Natural killer cell treated with Interleukin-12 subunit alpha and Interleukin-12 subunit beta and Interleukin-15 and Interleukin-18, amount 100 ng/mL, for 72 hours (primary cell): Measurements from ENCODE around the gene URAD. TPM values are rescaled to one million over a fixed set of nuclear protein-coding genes. Genes with fewer than 3 reads are reported as not detected.
"Not testable (repeated sequence)": the region's sequence is repeated elsewhere in the genome, so short reads cannot be mapped to it uniquely, and the experiment has no call there.

Experiments
- ATAC-seq, 2 donors: fragments of 150-1000 bp; cut with Tn5 transposase in 1 of 2; sonication (Bioruptor Pico), chemical (Tn5 transposase) in 1 of 2; 2 replicates each; pipeline ENCODE4 v1.10.0; 2021
- DNase-seq: peaks from one replicate; pipeline ENCODE4 v3.0.0; 2022; ENCODE audit warnings: low spot score
- H3K27ac Mint-ChIP-seq, 2 donors: 1 replicate in 1 of 2; 2 replicates in 1 of 2; pipeline ENCODE4 v1.8.0; 2022; ENCODE audit warnings: mixed read lengths in 2 of 2, mild to moderate bottlenecking in 1 of 2, moderate library complexity in 1 of 2
- H3K27me3 Mint-ChIP-seq, 2 donors: 1 replicate in 1 of 2; 2 replicates in 1 of 2; pipeline ENCODE4 v1.8.0; 2022; ENCODE audit warnings: mixed read lengths in 2 of 2
- H3K36me3 Mint-ChIP-seq: one replicate; pipeline ENCODE4 v1.8.0; 2022; ENCODE audit warnings: mixed read lengths
- H3K4me1 Mint-ChIP-seq, 2 donors: 1 replicate in 1 of 2; 2 replicates in 1 of 2; pipeline ENCODE4 v1.8.0; 2022; ENCODE audit warnings: low read depth in 2 of 2, mixed read lengths in 2 of 2, mild to moderate bottlenecking in 1 of 2
- H3K4me3 Mint-ChIP-seq: one replicate; pipeline ENCODE4 v1.8.0; 2022; ENCODE audit warnings: mixed read lengths
- H3K9me3 Mint-ChIP-seq: 2 replicates; pipeline ENCODE4 v1.8.0; 2022; ENCODE audit warnings: mixed read lengths
- total RNA-seq, 2 donors: library from RNA; stranded (reverse); gene quantifications; one replicate each; pipeline ENCODE4 v1.2.3, GENCODE V29; 2022

Gene URAD
- total RNA-seq, 2 donors from 2014 or later: not detected

DNA sequence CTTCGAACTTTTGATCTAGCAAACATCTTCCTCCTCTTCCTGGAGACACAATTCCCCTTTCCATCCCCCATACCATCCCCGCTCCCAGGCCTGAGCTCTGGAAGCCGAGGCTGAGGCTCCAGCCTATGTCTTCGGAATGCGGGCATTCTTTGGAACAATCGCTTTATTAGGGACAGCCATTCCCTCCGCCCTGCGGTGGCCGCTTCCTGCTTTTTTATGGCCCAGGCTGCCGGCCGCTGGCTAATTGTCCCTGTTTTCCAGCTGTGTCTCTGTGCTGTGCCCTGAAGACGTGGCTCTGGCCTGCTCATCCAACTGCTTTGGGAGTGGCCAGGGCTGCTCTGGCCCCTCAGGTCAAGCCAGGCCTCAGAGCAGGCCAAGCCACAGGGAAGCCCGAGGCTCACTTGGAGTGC, 17.3 kb downstream of the URAD start:
- Mint-ChIP-seq H3K4me3 (no peak overlapping the region), H3K4me1 (peaks cover 0 to 7% of the 10 kb centered on the region in 2 donors), H3K27me3 (peaks cover 57 to 64% of the 10 kb centered on the region in 2 donors), H3K36me3 (no peaks in the 10 kb centered on the region), H3K9me3 (no peaks in the 10 kb centered on the region), H3K27ac (no peak overlapping the region)
- DNase-seq (no peak), ATAC-seq (no peak)

DNA sequence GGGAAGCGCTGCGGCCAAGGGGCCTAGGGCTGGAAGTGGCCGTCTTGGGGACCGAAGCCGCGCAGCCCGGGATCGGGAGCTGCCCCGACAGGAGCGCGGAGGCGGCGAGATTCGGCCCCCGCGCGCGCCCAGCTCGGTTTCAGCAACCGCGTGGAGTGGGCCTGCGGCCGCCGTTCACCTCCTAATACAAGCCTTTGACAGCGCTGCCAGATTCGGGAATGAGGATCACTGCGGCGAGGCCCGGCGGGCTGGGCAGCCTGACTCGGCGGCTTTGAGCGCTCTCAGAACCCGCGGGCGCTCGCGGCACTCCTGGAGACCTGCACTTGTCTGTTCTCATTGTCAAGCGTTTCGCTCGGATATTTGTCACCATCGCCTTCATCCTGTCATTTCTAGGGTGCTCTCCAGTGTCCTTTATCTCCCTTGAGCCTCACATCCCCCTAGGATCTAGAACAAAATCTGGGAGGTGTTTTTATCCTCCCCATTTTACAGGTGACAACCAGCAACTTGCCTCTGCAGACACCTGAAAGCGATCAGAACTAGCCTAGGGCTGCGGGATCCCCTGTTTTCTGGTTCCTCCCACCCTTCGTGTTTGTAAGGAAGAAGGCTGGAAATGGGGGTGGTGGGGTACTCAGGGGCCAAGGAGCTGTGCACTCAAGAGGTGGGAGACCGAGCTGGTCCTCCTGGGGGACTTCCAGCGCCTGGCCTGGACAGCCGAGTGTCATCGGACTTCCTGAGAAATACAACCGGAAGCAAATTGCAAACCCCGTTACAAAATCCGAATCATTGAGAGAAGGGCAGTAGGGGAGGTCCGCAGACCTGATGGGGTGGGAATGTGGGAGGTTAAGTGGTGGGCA, 17.9 kb downstream of the URAD start:
- ATAC-seq: no peak
- H3K27ac Mint-ChIP-seq: no peak overlapping the region
- no peak overlapping the region for H3K4me3 Mint-ChIP-seq

DNA sequence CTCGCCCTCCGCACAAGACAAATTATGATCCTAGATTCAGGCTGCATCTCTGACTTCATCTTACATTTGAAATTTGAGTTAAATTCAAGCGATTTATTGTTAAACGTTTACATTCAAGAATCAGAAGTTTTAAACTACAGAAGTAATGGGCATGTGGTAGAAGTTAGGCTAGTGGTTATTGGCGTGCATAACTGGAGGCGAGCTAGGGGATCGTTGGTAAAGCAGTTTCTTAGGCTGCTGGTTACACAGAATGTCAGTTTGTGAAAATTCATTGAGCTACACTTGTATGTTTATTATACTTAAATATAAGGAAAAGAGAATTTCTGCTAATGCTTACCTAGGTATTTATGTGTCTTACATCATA, 18.6 kb downstream of the URAD start:
- Mint-ChIP-seq H3K4me3 (no peak overlapping the region), H3K27ac (no peak overlapping the region), H3K36me3 (no peaks in the 10 kb centered on the region), H3K4me1 (peaks cover 0 to 7% of the 10 kb centered on the region in 2 donors), H3K27me3 (peaks cover 57 to 64% of the 10 kb centered on the region in 2 donors), H3K9me3 (no peaks in the 10 kb centered on the region)
- ATAC-seq (no peak), DNase-seq (no peak)

More for the DNA sequence above, 17.9 kb downstream of the URAD start:
- Mint-ChIP-seq H3K27me3 (peaks cover 59 to 67% of the 10 kb centered on the region in 2 donors), H3K36me3 (no peaks in the 10 kb centered on the region), H3K4me1 (peaks cover 0 to 7% of the 10 kb centered on the region in 2 donors), H3K9me3 (no peaks in the 10 kb centered on the region)
- DNase-seq: no peak

DNA sequence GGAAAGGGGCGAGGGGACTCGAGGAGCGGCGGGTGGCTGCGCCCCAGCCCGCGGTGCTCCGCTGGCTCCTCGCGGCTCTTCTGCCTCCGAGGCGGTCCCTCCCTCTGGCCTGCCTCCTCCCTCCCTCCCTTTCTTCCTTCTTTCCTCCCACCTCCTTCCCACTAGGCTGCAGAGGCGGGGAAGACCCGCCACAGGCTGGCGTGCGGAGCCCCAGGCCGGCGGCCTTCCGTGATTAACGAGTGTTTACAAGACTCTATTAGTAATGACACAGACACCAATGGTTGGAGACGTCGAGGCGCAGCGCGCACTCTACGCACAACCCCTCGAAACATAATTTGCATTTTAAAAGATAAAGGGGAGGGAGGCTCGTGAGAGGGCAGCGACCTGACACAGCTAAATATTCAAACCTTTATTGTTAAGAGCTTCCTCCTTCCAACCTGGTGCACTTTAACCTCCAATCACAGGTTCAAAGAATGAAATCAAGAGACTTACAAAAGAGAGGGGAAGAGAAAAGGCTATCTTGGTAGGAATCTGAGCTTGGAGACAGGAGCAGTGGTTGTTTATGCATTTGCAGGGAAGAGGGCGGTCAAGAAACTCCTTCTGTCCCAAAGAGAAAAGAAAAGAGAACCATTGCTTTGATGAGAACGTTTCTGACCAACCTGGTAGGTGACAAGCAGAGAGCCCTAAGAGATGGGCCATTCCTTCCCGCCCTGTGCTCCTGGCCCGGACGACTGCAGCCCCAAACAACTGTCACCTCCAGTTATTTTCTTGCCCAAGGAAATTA, 19.2 kb downstream of the URAD start, which contains the start of gene CDX2:
Gene CDX2 (minus strand): TSS at position 234 of the 784 bp plus-strand sequence. CDS start 309 bp downstream, outside the sequence.
- H3K4me3 Mint-ChIP-seq: no peak within 1 kb of the TSS
- no peaks in the 10 kb centered on the region for H3K9me3 Mint-ChIP-seq

DNA sequence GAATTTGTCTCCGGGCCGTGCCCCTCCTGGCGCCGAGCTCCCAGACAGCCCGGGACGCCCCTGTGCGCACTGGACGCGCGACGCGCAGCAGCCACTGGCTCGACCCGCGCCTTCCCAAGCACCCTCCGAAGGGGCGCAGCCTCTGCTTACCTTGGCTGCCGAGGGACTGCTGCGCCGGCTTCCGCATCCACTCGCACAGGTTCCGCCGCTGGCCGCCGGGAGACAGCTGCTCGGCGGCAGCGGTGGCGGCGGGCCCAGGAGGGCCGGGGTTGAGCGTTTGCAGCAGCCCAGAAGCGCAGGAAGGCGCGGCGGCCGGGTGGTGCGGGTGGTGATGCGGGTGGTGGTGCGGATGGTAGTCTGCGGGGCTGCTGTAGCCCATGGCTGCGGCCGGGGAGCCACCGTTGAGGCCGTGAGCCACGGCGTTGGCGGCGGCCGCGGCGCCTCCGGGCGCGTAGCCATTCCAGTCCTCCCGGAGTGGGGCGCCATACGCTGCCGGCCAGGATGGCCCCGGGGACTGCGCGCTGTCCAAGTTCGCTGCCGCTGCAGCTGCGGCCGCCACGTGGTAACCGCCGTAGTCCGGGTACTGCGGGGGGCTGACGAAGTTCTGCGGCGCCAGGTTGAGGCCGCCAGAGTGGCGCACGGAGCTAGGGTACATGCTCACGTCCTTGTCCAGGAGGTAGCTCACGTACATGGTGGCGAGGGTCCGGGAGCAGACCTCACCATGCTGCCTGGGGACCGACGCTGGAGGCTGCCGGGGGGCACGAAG, 20.0 kb downstream of the URAD start:
- ATAC-seq: peak in 1 of 2 donors; percentile 29
- no peak for DNase-seq
- Mint-ChIP-seq H3K27ac (no peak overlapping the region), H3K27me3 (peaks cover 50 to 56% of the 10 kb centered on the region in 2 donors), H3K4me1 (peaks cover 0 to 7% of the 10 kb centered on the region in 2 donors), H3K36me3 (no peaks in the 10 kb centered on the region), H3K9me3 (no peaks in the 10 kb centered on the region), H3K4me3 (no peak overlapping the region)

More for the DNA sequence above, 19.2 kb downstream of the URAD start, which contains the start of gene CDX2:
- H3K36me3 Mint-ChIP-seq: no peaks in the 10 kb centered on the region
- H3K27ac Mint-ChIP-seq: no peak within 1 kb of the TSS
- H3K27me3 Mint-ChIP-seq: peaks cover 53 to 58% of the 10 kb centered on the region in 2 donors
- H3K4me1 Mint-ChIP-seq: peaks cover 0 to 7% of the 10 kb centered on the region in 2 donors
- DNase-seq (no peak), ATAC-seq (no peak)

DNA sequence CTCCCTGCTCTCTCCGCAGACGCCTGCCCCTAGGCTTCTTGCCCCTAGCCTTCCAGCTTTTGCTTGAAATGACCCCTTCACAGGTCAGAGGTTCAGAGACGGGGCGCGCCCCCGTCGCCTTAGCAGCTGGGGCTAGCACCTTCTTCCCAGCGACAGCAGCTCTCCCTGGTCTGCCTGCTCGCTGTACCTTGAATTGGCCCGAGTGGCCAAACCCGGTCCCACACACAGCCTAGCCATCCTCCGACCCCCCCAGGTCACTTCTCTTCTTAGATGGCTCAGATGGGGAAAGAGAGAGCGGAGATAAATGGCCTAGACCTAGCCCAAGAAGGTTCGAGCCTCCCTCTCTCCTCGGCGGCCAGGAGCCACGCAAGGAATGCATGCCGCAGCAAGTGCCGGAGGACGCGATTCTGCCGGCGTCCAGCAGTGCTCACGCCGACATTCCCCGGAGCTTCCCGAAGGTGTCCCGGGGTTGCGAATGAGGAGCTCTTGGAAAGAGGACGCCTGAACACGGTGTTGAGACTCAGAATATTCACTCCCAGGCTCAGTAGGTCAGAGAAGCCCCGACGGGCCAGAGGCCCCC, 20.7 kb downstream of the URAD start:
- no peaks in the 10 kb centered on the region for H3K36me3 Mint-ChIP-seq
- H3K4me3 Mint-ChIP-seq: no peak overlapping the region
- no peak overlapping the region for H3K27ac Mint-ChIP-seq
- peaks cover 0 to 7% of the 10 kb centered on the region in 2 donors for H3K4me1 Mint-ChIP-seq
- H3K27me3 Mint-ChIP-seq: peaks cover 48 to 53% of the 10 kb centered on the region in 2 donors
- H3K9me3 Mint-ChIP-seq: no peaks in the 10 kb centered on the region
- DNase-seq: no peak
- no peak for ATAC-seq

DNA sequence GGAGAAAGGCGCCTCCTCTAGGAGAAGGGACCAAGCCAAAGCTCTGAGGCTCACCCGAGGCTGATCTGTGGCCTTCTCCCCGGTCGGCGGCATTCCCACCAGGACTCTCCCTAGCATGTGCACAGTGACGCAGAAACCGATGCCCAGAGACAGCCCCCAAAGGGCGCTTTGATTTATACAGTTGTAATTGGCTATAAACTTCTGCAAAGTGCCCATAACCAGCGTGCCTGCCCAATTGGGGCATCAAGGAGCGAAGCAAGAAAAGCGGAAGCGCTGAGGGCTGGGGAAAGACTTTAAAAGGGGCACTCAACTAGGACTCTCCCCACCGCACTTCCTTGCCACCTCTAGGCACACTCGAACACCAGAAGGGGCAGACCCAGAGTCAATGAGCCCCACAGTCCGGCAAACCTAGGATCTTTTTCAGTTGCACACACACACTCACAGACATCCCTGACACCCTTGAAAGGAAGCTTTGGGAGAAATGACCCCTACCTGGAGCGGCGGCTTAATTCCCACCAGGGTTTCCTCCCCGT, 21.2 kb downstream of the URAD start:
- no peak overlapping the region for H3K27ac Mint-ChIP-seq
- H3K4me3 Mint-ChIP-seq: no peak overlapping the region
- no peaks in the 10 kb centered on the region for H3K36me3 Mint-ChIP-seq
- DNase-seq: no peak
- H3K9me3 Mint-ChIP-seq: no peaks in the 10 kb centered on the region
- peaks cover 51 to 56% of the 10 kb centered on the region in 2 donors for H3K27me3 Mint-ChIP-seq
- ATAC-seq: no peak
- peaks cover 0 to 7% of the 10 kb centered on the region in 2 donors for H3K4me1 Mint-ChIP-seq

DNA sequence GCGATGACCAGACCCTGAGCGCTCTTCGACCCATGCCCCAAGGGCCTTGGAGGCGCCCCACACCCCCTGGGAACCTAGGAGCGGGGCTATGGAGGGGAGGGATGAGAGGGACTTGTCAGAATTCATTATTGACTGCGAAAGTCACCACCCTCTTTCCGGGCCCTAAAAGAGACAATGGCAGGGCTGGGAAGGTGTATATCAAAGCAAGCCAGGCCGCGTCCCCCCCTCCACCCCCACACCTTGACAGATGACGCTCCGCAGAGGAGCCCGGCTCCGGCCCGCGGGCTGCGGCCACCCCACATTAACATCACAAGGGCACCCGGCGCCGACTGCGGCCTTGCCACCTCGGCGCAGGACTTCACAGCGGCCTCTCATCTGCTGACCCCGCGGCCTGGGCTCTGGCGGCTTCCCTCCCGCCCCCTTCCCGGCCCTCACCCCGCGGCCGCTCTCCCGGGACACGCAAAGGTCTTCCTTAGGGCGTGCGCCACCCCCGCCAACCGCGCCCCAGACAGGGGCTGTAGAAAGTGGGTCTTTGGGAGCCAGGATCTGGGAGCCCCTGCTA, 21.8 kb downstream of the URAD start:
- H3K9me3 Mint-ChIP-seq: no peaks in the 10 kb centered on the region
- no peak for ATAC-seq
- no peak for DNase-seq
- peaks cover 54 to 62% of the 10 kb centered on the region in 2 donors for H3K27me3 Mint-ChIP-seq
- peaks cover 0 to 7% of the 10 kb centered on the region in 2 donors for H3K4me1 Mint-ChIP-seq
- H3K36me3 Mint-ChIP-seq: no peaks in the 10 kb centered on the region
- no peak overlapping the region for H3K4me3 Mint-ChIP-seq
- H3K27ac Mint-ChIP-seq: no peak overlapping the region

DNA sequence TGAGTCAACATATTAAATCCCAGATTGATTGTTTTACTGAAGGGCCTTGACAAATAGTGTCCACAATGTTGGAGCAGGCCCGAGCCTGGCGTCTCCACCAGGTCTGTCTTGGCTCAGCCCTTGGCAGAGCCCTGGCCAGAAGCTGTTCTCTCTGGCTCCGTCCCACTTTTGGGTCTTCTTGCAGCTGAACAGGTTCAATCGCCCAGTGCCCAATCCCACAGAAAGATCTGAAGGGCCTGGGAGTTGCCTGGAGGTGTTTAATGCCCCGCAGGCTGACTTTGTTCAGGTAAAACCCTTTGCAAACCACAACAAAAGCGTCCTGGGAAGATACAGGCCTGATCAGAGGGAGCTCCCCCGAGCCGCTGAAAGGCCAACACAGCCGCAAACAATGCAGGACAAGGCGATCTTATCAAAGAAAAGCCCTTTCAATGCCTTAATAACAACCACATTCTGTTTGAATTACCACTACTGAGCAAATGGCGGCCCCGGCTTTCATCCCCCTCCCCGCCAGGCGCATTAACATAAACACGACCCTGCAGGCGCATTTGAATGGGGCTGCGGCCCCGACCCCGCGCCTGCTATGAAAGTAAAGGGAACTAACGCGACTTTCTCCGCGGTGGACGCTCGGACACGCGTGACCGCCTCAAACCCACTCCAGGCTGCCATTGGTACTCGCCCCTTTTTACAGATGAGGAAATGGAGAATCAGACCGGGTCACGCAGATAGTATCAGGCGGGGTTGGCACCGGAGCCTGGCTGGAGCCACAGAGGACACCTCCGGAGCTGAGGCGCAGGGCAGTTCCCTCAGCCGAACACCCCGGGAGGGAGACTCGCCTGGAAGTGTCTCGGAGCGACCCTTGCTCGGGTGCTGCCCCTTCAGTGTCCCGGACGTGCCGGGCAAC, 22.5 kb downstream of the URAD start:
- Mint-ChIP-seq H3K36me3 (no peaks in the 10 kb centered on the region), H3K9me3 (no peaks in the 10 kb centered on the region), H3K27ac (no peak overlapping the region), H3K4me3 (no peak overlapping the region), H3K27me3 (peaks cover 53 to 64% of the 10 kb centered on the region in 2 donors), H3K4me1 (peaks cover 0 to 7% of the 10 kb centered on the region in 2 donors)
- DNase-seq (no peak), ATAC-seq (no peak)

DNA sequence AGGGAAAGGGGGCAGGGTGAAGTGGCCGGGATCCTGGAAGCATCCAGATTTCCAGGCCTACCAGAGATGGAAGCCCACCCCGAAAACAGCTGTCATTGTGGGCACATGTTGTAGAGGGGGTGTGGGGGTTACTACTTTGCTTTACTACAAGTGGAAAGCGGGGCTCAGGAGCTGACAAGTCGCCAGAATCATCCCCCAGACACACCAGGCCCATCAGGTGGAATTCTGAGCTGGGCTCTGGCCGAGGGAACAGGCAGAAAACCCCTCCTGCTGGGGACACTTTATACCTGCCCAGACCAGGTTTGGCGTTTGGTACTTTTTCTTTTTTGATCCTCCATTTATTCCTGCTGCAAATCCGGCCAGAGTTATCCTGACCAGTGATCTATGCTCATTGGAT, 23.2 kb downstream of the URAD start:
- Mint-ChIP-seq H3K36me3 (no peaks in the 10 kb centered on the region), H3K27me3 (peaks cover 47 to 58% of the 10 kb centered on the region in 2 donors), H3K4me1 (peaks cover 0 to 7% of the 10 kb centered on the region in 2 donors), H3K4me3 (no peak overlapping the region), H3K9me3 (no peaks in the 10 kb centered on the region), H3K27ac (no peak overlapping the region)
- DNase-seq (no peak), ATAC-seq (no peak)

DNA sequence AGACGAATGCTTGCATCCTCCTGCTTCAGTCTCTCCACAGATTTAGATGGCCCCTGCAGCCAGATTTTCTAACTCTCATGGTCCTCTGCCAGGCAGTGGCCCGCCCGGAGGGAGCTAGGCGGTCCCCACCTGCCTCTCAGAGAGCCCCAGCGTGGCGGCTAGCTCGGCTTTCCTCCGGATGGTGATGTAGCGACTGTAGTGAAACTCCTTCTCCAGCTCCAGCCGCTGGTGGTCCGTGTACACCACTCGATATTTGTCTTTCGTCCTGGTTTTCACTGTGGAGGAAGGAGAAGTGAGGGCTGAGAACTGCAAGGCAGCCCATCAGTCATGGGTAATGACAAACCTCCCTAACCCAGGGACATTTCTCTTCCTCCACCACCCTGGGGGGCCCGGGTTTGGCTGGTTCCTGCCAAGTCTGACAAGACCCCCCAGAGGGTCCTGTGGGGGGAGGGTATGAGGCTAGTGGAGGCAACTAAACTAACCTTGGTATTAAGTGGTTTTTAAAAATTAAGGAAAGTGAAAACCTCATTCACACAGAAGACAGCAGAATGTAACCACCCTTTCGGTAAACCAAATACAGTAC, 23.7 kb downstream of the URAD start:
- Mint-ChIP-seq H3K9me3 (no peaks in the 10 kb centered on the region), H3K27ac (no peak overlapping the region), H3K4me3 (no peak overlapping the region), H3K27me3 (peaks cover 48 to 61% of the 10 kb centered on the region in 2 donors), H3K4me1 (peaks cover 0 to 7% of the 10 kb centered on the region in 2 donors), H3K36me3 (no peaks in the 10 kb centered on the region)
- DNase-seq: no peak
- no peak for ATAC-seq

DNA sequence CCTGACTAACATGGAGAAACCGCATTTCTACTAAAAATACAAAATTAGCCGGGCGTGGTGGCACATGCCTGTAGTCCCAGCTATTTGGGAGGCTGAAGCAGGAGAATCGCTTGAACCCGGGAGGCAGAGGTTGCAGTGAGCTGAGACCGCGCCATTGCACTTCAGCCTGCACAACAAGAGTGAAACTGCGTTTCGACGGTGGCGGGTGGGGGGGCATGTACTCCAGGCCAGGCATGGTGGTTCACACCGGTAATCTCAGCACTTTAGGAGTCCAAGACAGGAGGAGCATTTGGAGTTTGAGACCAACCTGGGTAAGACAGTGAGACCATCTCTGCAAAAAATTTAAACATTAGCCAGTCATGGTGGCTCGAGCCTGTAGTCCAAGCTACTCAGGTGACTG, 24.3 kb downstream of the URAD start:
- not testable (repeated sequence) for ATAC-seq, DNase-seq, H3K36me3 Mint-ChIP-seq, H3K27ac Mint-ChIP-seq, H3K9me3 Mint-ChIP-seq, H3K4me1 Mint-ChIP-seq, H3K4me3 Mint-ChIP-seq
- peaks cover 44 to 60% of the 10 kb centered on the region in 2 donors for H3K27me3 Mint-ChIP-seq
